SK-N-MC (cell line): ENCODE results near the gene PCDH17.

Experiments
- DNase-seq: peaks from one replicate; pipeline ENCODE4 v3.0.0-alpha.2; 2011; ENCODE audit warnings: low read depth, low spot score
- H3K27ac ChIP-seq: fragments of 200-600 bp; sonication (generic); 2 replicates; pipeline ENCODE4 v1.5.1; 2016; ENCODE audit warnings: mixed run types
- H3K36me3 ChIP-seq: fragments of 200-600 bp; sonication (generic); 2 replicates; pipeline ENCODE4 v1.6.1; 2017; ENCODE audit warnings: antibody characterized with exemption, low read length, mixed read lengths; ENCODE audit not compliant: insufficient read depth
- H3K4me3 ChIP-seq: fragments of 200-600 bp; sonication (generic); 2 replicates; pipeline ENCODE4 v1.5.1; 2016
- H3K9ac ChIP-seq: fragments of 200-600 bp; sonication (generic); 2 replicates; pipeline ENCODE4 v1.8.0; 2017; ENCODE audit warnings: mixed run types, mixed read lengths; ENCODE audit not compliant: insufficient read length
- H3K9me3 ChIP-seq: fragments of 200-600 bp; sonication (generic); 2 replicates; pipeline ENCODE4 v1.6.1; 2017; ENCODE audit warnings: low read depth, mild to moderate bottlenecking, antibody characterized with exemption, low read length, moderate library complexity, mixed read lengths
- EZH2 ChIP-seq: fragments of 200-600 bp; sonication (generic); IDR thresholded peaks from one replicate; pipeline ENCODE4 v1.6.1; 2017; ENCODE audit warnings: antibody characterized with exemption
- FOXP2 ChIP-seq: optimal IDR thresholded peaks from 2 replicates; pipeline ENCODE3; 2011; ENCODE audit warnings: mild to moderate bottlenecking, moderate library complexity; ENCODE audit not compliant: insufficient read depth; ENCODE audit errors: extremely low read length, control extremely low read depth
- POLR2AphosphoS5 ChIP-seq: IDR thresholded peaks from 2 replicates; pipeline ENCODE4 v1.6.1; 2012; ENCODE audit warnings: mild to moderate bottlenecking, low read depth, low read length, borderline replicate concordance

The PCDH17 gene

GRCh38 chr13:57641051-57641450, 9.5 kb downstream of the PCDH17 start:
- no peak overlapping the region for H3K27ac ChIP-seq
- no peak for DNase-seq
- H3K4me3 ChIP-seq: no peak overlapping the region
- H3K9ac ChIP-seq: no peak overlapping the region
- H3K36me3 ChIP-seq: 0 out of 2 replicates have a peak, but pooled peaks cover 8% of the 10 kb centered on the region
- TF ChIP-seq EZH2: no peak
- no peaks in the 10 kb centered on the region for H3K9me3 ChIP-seq

GRCh38 chr13:57644106-57644505, 12.6 kb downstream of the PCDH17 start:
- no peak overlapping the region for H3K27ac ChIP-seq
- H3K9me3 ChIP-seq: no peaks in the 10 kb centered on the region
- no peak overlapping the region for H3K4me3 ChIP-seq
- no peak overlapping the region for H3K9ac ChIP-seq
- no peak for DNase-seq
- TF ChIP-seq POLR2AphosphoS5 (no peak), EZH2 (no peak), FOXP2 (no peak)
- H3K36me3 ChIP-seq: 0 out of 2 replicates have a peak, but pooled peaks cover 8% of the 10 kb centered on the region

GRCh38 chr13:57653229-57653989, 21.9 kb downstream of the PCDH17 start:
- DNase-seq: no peak
- TF ChIP-seq POLR2AphosphoS5 (no peak), FOXP2 (no peak), EZH2 (no peak)
- Histone ChIP-seq H3K9ac (no peak overlapping the region), H3K36me3 (peaks cover 17% of the 10 kb centered on the region), H3K4me3 (no peak overlapping the region), H3K27ac (no peak overlapping the region), H3K9me3 (no peaks in the 10 kb centered on the region)

GRCh38 chr13:57665481-57665880, 33.9 kb downstream of the PCDH17 start:
- Histone ChIP-seq H3K36me3 (peaks cover 21% of the 10 kb centered on the region), H3K9me3 (no peaks in the 10 kb centered on the region), H3K4me3 (no peak overlapping the region), H3K9ac (no peak overlapping the region), H3K27ac (no peak overlapping the region)
- DNase-seq: no peak
- TF ChIP-seq FOXP2 (no peak), EZH2 (no peak), POLR2AphosphoS5 (no peak)

- Histone ChIP-seq H3K9me3 (no peaks in the 10 kb centered on the region), H3K4me3 (no peak overlapping the region), H3K27ac (no peak overlapping the region), H3K9ac (no peak overlapping the region), H3K36me3 (peaks cover 19% of the 10 kb centered on the region)
- TF ChIP-seq FOXP2: no peak
- no peak for TF ChIP-seq EZH2
- no peak for TF ChIP-seq POLR2AphosphoS5
- DNase-seq: no peak
Measured at GRCh38 chr13:57666131-57666953, 34.8 kb downstream of the PCDH17 start.

- H3K9me3 ChIP-seq: no peaks in the 10 kb centered on the region
- no peak overlapping the region for H3K9ac ChIP-seq
- peaks cover 16% of the 10 kb centered on the region for H3K36me3 ChIP-seq
- H3K27ac ChIP-seq: no peak overlapping the region
- no peak for DNase-seq
- TF ChIP-seq POLR2AphosphoS5 (no peak), FOXP2 (no peak), EZH2 (no peak)
- H3K4me3 ChIP-seq: no peak overlapping the region
Measured at GRCh38 chr13:57672168-57672567, 40.6 kb downstream of the PCDH17 start.

GRCh38 chr13:57673197-57673596, 41.7 kb downstream of the PCDH17 start:
- TF ChIP-seq EZH2 (no peak), POLR2AphosphoS5 (no peak), FOXP2 (no peak)
- peaks cover 16% of the 10 kb centered on the region for H3K36me3 ChIP-seq
- H3K4me3 ChIP-seq: no peak overlapping the region
- H3K27ac ChIP-seq: peak overlapping the region; percentile 14; the same call in 1 of the 2 replicates
- no peaks in the 10 kb centered on the region for H3K9me3 ChIP-seq
- no peak for DNase-seq
- H3K9ac ChIP-seq: no peak overlapping the region

- no peak for DNase-seq
- no peaks in the 10 kb centered on the region for H3K9me3 ChIP-seq
- peaks cover 16% of the 10 kb centered on the region for H3K36me3 ChIP-seq
- H3K4me3 ChIP-seq: no peak overlapping the region
- H3K9ac ChIP-seq: no peak overlapping the region
- no peak overlapping the region for H3K27ac ChIP-seq
- TF ChIP-seq POLR2AphosphoS5 (no peak), FOXP2 (no peak), EZH2 (no peak)
Measured at GRCh38 chr13:57675526-57675925, 44.0 kb downstream of the PCDH17 start.
